Lower leg skin (tissue), 3 donors: Measurements from ENCODE around the gene OLFML2B.

ENCODE experiments used
- POLR2A ChIP-seq, 2 donors: fragments of 450-650 bp; IDR thresholded peaks; one replicate each; pipeline ENCODE4 v1.6.1; 2016 to 2017; ENCODE audit warnings: antibody characterized with exemption in 2 of 2, mild to moderate bottlenecking in 1 of 2, moderate library complexity in 1 of 2
- TF ChIP-seq, protein P1 (sequence below), 3 donors: fragments of 450-650 bp; IDR thresholded peaks; one replicate each; pipeline ENCODE4 v1.5.1; 2016; ENCODE audit warnings: antibody characterized with exemption in 3 of 3, mild to moderate bottlenecking in 3 of 3, moderate library complexity in 2 of 3

DNA sequence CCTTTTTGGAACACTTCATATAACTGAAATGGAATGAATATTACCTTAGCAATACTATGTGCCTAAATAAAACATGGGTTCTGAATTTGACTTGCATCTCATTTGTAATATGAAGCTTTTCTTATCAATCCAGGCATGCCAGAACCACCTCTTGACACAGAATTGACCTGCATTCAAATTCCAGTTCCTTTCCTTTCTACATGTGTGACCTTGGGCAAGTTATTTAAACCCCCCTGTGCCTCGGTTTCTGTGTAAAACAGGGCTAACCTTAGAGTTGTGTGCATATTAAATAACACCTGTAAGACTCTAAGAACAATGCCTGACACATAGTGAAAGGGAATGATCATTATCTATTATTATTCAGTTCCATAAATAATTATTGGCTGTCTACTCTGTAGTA lies 43.8 kb upstream of the OLFML2B start:
- TF ChIP-seq, protein P1, sequence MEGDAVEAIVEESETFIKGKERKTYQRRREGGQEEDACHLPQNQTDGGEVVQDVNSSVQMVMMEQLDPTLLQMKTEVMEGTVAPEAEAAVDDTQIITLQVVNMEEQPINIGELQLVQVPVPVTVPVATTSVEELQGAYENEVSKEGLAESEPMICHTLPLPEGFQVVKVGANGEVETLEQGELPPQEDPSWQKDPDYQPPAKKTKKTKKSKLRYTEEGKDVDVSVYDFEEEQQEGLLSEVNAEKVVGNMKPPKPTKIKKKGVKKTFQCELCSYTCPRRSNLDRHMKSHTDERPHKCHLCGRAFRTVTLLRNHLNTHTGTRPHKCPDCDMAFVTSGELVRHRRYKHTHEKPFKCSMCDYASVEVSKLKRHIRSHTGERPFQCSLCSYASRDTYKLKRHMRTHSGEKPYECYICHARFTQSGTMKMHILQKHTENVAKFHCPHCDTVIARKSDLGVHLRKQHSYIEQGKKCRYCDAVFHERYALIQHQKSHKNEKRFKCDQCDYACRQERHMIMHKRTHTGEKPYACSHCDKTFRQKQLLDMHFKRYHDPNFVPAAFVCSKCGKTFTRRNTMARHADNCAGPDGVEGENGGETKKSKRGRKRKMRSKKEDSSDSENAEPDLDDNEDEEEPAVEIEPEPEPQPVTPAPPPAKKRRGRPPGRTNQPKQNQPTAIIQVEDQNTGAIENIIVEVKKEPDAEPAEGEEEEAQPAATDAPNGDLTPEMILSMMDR (IDR thresholded peaks at IDR 0.05), result no peak
- no peak for TF ChIP-seq POLR2A (IDR thresholded peaks at IDR 0.05)
